Pancreas (tissue), 10 donors: Measurements from ENCODE around the gene EXOC3. TPM values are rescaled to one million over a fixed set of nuclear protein-coding genes. Genes with fewer than 3 reads are reported as not detected.
A peak's percentile ranks its signal among the peaks of the same experiment; 100 is the strongest.
"Not testable (repeated sequence)": the region's sequence is repeated elsewhere in the genome, so short reads cannot be mapped to it uniquely, and the experiment has no call there.

Source experiments
- ATAC-seq, 4 donors: fragments of 200-7000 bp; cut with Tn5 transposase; one replicate each; pipeline versions ENCODE4 v1.8.0 to v1.9.1; 2020; ENCODE audit warnings: mild to moderate bottlenecking in 4 of 4, moderate library complexity in 4 of 4
- DNase-seq, 6 donors: peaks; one replicate each; pipeline ENCODE4 v3.0.0-alpha.2; 2020
- FAIRE-seq: peaks from 2 replicates; lab custom pipeline; 2012; peaks lifted over from hg19 to GRCh38; lab: Jason Lieb, UNC
- H3K27ac ChIP-seq, 4 donors: fragments of 200-600 bp; sonication (generic); 1 replicate in 3 of 4; 2 replicates in 1 of 4; pipeline versions ENCODE4 v1.5.0 to v1.8.0; 2020
- H3K27me3 ChIP-seq, 4 donors: fragments of 200-600 bp; one replicate each; pipeline ENCODE4 v1.8.0; 2021
- H3K36me3 ChIP-seq, 3 donors: fragments of 200-600 bp; sonication (generic) in 1 of 3; one replicate each; pipeline versions ENCODE4 v1.5.0 to v1.8.0; 2020 to 2021
- H3K4me1 ChIP-seq, 3 donors: fragments of 200-600 bp; one replicate each; pipeline ENCODE4 v1.8.0; 2021
- H3K4me3 ChIP-seq, 4 donors: fragments of 200-600 bp; sonication (generic) in 2 of 4; one replicate each; pipeline versions ENCODE4 v1.5.0 to v1.8.0; 2020 to 2021
- H3K9me3 ChIP-seq, 4 donors: fragments of 200-600 bp; one replicate each; pipeline ENCODE4 v1.8.0; 2021
- CTCF ChIP-seq, 4 donors: fragments of 200-600 bp; sonication (generic) in 3 of 4; IDR thresholded peaks; one replicate each; pipeline versions ENCODE4 v1.5.0 to v1.8.0; 2021; ENCODE audit warnings: antibody characterized with exemption in 4 of 4
- WGBS, 2 donors: extraction: QIAGEN DNeasy Blood & Tissue Kit; methylation state at CpG; one replicate each; pipeline ENCODE4 v1.1.7; 2013; 5-methylcytosine and 5-hydroxymethylcytosine counted together
- intact Hi-C, 3 donors: fragments of 100-400 bp; cut with DNase I; formaldehyde crosslinking; loops; one replicate each; pipeline versions ENCODE4 v1.11.1 to v1.14.2; 2022
- polyA plus RNA-seq, 2 donors: library from polyadenylated mRNA; stranded (reverse); fragments of 200-250 nt; gene quantifications; one replicate each; pipeline ENCODE4 v1.2.3, GENCODE V29; 2013
- total RNA-seq, 6 donors: library from RNA; stranded (reverse); fragmentation: NEBNext Ultra II Directional in 4 of 6; extraction: Animal tissue kit (Norgen Biotek cat#: 25700) in 4 of 6; gene quantifications; one replicate each; pipeline versions ENCODE4 v1.2.1 to v1.2.4, GENCODE V29; 2021 to 2023
- donor health status: healthy with polysubstance abuse.
- donor health status: DM: no; HTN: no; CAD: no; lungs with moderate emphysema.
- donor health status: DM: no; HTN: no; CAD: no.
- donor health status: control.
- donor health status: control.
- donor health status: Bipolar disorder and iron deficiency.
- donor health status: DM: yes; HTN: yes; CAD: no.
- donor health status: DM: no; HTN: no; CAD: no.
- donor health status: DM: no; HTN: no; CAD: no.
- donor health status: DM: yes; HTN: yes; CAD: no.

Gene EXOC3
- total and polyA plus RNA-seq, 8 donors: 24.5 to 71.8 (median 38.8) TPM

- no peaks in the 10 kb centered on the region for H3K4me1 ChIP-seq
- no peak for TF ChIP-seq CTCF (IDR thresholded peaks at IDR 0.05)
- no peak for FAIRE-seq
- WGBS, 2 donors: 77 to 81% methylated on average over 2 of the region's 2 CpGs
- H3K4me3 ChIP-seq: no peak overlapping the region
- H3K27me3 ChIP-seq: peaks cover 0 to 5% (median 2%) of the 10 kb centered on the region in 4 donors
- no peak overlapping the region for H3K27ac ChIP-seq
- no peak for DNase-seq
- ATAC-seq: no peak
- intact Hi-C loops: no loop called here
- H3K36me3 ChIP-seq: no peaks in the 10 kb centered on the region
- H3K9me3 ChIP-seq: no peaks in the 10 kb centered on the region
Measured at GRCh38 chr5:410911-411517, 32.0 kb upstream of the EXOC3 start.

DNA sequence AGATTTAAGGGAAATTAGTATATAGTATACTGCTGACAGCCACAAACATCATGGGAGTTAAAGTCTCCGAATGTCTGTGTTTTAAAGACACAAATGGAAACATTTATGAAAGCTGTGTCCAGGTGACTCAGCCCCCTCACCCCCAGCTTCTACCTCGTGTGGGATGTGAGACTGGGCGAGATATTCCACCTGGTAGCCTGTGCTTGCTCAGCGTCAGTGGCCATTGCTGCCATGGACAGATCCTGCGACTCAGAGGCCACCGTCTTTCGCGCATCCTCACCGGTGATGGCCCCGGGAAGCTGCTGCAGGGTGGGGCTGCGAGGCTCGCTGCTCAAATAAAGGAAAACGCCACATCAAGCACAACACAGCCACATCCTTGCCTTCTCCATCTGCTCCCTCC lies 31.2 kb upstream of the EXOC3 start:
- FAIRE-seq: no peak
- TF ChIP-seq CTCF (IDR thresholded peaks at IDR 0.05): no peak
- no peak overlapping the region for H3K4me3 ChIP-seq
- no peaks in the 10 kb centered on the region for H3K9me3 ChIP-seq
- 59 to 69% methylated on average over 13 of the region's 13 CpGs for WGBS, 2 donors
- DNase-seq: peak in 1 of 6 donors; percentile 30
- no peak overlapping the region for H3K27ac ChIP-seq
- peaks cover 0 to 5% (median 2%) of the 10 kb centered on the region in 4 donors for H3K27me3 ChIP-seq
- intact Hi-C loops: no loop called here
- ATAC-seq: no peak
- H3K36me3 ChIP-seq: no peaks in the 10 kb centered on the region
- H3K4me1 ChIP-seq: no peaks in the 10 kb centered on the region

DNA sequence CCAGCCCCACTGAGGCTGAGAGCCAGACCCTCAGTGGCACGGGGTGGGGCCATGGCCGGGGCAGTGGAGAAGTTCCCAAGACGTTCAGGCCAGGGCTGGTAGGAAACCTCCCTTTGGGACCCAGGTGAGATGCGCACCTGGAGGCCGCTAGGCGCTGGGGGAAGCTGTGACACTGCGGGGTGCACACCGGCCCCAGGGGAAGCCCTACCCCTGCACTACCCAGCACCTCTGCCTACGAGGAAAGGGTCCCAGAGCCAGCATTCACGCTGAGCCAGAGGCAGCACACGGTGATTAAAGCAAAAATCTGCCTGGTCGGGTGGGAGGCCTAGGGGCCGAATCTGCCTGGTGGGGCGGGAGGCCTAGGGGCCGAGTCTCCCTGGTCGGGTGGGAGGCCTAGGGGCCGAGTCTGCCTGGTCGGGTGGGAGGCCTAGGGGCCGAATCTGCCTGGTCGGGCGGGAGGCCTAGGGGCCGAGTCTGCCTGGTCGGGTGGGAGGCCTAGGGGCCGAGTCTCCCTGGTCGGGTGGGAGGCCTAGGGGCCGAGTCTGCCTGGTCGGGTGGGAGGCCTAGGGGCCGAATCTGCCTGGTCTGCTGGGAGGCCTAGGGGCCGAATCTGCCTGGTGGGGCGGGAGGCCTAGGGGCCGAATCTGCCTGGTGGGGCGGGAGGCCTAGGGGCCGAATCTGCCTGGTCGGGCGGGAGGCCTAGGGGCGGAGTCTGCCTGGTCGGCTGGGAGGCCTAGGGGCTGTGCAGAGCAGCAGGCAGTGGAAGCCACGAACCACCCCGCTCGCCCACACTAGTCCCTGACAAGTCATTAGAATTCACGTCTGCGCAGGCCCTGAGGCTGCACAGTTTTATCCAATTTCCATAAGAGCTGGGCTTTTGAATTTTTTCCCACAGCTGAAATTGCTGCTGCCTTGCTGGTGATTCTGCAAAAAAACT lies 27.7 kb upstream of the EXOC3 start:
- H3K27ac ChIP-seq, H3K4me1 ChIP-seq, H3K9me3 ChIP-seq, FAIRE-seq, H3K36me3 ChIP-seq, ATAC-seq, intact Hi-C loops, H3K4me3 ChIP-seq, H3K27me3 ChIP-seq: not testable (repeated sequence)
- 86 to 87% methylated on average over 41 to 42 of the region's 42 CpGs for WGBS, 2 donors
- peak in 3 of 6 donors; percentile 59 to 93 (median 62) for DNase-seq

- TF ChIP-seq CTCF (IDR thresholded peaks at IDR 0.05): no peak
- WGBS, 2 donors: 77 to 78% methylated on average over 24 of the region's 24 CpGs
- Histone ChIP-seq H3K9me3 (no peaks in the 10 kb centered on the region), H3K4me3 (no peak overlapping the region), H3K27me3 (peaks cover 0 to under 1% (median 0%) of the 10 kb centered on the region in 4 donors), H3K4me1 (no peaks in the 10 kb centered on the region), H3K36me3 (no peaks in the 10 kb centered on the region), H3K27ac (no peak overlapping the region)
- DNase-seq: peak in 2 of 6 donors; percentile 47 to 58
- intact Hi-C loops: no loop called here
- ATAC-seq: no peak
- FAIRE-seq: no peak
Measured at GRCh38 chr5:415928-416635, 26.9 kb upstream of the EXOC3 start.

DNA sequence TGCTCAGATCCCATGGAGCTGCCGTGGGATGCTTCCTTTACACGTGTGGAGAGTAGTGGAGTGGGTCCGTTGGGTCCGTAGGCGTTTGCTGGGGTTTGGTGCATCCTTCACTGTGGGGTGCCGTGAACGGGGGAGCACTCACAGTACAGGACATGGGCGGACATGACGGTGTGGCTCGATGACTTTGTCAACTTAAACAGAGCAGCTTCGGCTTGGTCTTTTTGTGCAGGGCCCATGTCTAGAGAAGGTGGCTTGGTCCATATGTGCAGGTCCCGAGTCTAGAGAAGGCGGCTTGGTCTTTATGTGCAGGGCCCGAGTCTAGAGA lies 26.4 kb upstream of the EXOC3 start:
- Histone ChIP-seq H3K9me3 (no peaks in the 10 kb centered on the region), H3K27me3 (no peaks in the 10 kb centered on the region), H3K36me3 (no peaks in the 10 kb centered on the region), H3K27ac (no peak overlapping the region), H3K4me1 (no peaks in the 10 kb centered on the region), H3K4me3 (no peak overlapping the region)
- WGBS, 2 donors: 89 to 95% methylated on average over 14 of the region's 14 CpGs
- no peak for DNase-seq
- TF ChIP-seq CTCF (IDR thresholded peaks at IDR 0.05): no peak
- FAIRE-seq: no peak
- ATAC-seq: no peak
- intact Hi-C loops: no loop called here
